ENCODE data around the gene OR5B2.

Gene OR5B2

GRCh38 chr11:58438486-58438885 is 10.6 kb upstream of the OR5B2 start:
- POLR2A ChIA-PET, result no interaction called here
- H3K9me3 ChIP-seq (ENCODE audit: control insufficient read depth, insufficient read depth, low read depth, low read length), result no peaks in the 10 kb centered on the region
- no peaks in the 10 kb centered on the region for H3K36me3 ChIP-seq (ENCODE audit: control insufficient read depth in 2 of 2, insufficient read depth in 1 of 2, low read length in 2 of 2)
- CTCF ChIA-PET, result interaction anchor here (0.6 kb wide), 1 partner anchor 1068 kb away, joined by 6 read pairs; no protein-coding TSS in a partner anchor
- no peak overlapping the region for H3K4me3 ChIP-seq (ENCODE audit: low read depth, low read length)
- H3K27ac ChIP-seq (ENCODE audit: extremely low read depth, low read depth, low read length), result no peak overlapping the region
- H3K4me1 ChIP-seq (ENCODE audit: control insufficient read depth, insufficient read depth, low read length), result no peaks in the 10 kb centered on the region
- TF ChIP-seq ZNF501 (tag by site-specific recombination; IDR thresholded peaks at IDR 0.05) (no peak), SP7 (tag by site-specific recombination; IDR thresholded peaks at IDR 0.05) (no peak), ZNF596 (tag by site-specific recombination; IDR thresholded peaks at IDR 0.05) (no peak), OVOL3 (tag by site-specific recombination; IDR thresholded peaks at IDR 0.05) (no peak), OSR2 (tag by site-specific recombination; IDR thresholded peaks at IDR 0.05) (no peak), ZSCAN5A (tag by site-specific recombination; IDR thresholded peaks at IDR 0.05) (no peak), ZNF600 (tag by site-specific recombination; IDR thresholded peaks at IDR 0.05) (no peak), SP2 (tag by site-specific recombination; IDR thresholded peaks at IDR 0.05) (no peak), ZNF37A (tag by site-specific recombination; IDR thresholded peaks at IDR 0.05) (no peak), ZNF404 (tag by site-specific recombination; IDR thresholded peaks at IDR 0.05) (no peak), ZXDB (tag by site-specific recombination; IDR thresholded peaks at IDR 0.05) (no peak), ZNF530 (tag by site-specific recombination; IDR thresholded peaks at IDR 0.05; ENCODE audit: low read depth) (no peak), ZNF155 (tag by site-specific recombination; IDR thresholded peaks at IDR 0.05) (no peak), ZNF362 (tag by site-specific recombination; IDR thresholded peaks at IDR 0.05) (no peak), ZNF140 (tag by site-specific recombination; IDR thresholded peaks at IDR 0.05) (no peak), ZSCAN30 (tag by site-specific recombination; IDR thresholded peaks at IDR 0.05) (no peak), GLI4 (tag by site-specific recombination; IDR thresholded peaks at IDR 0.05) (no peak), ZNF585B (tag by site-specific recombination; IDR thresholded peaks at IDR 0.05) (no peak)

- ChIA-PET POLR2A (no interaction called here), CTCF (no interaction called here)
- no peak for TF ChIP-seq ZNF548 (tag by site-specific recombination; IDR thresholded peaks at IDR 0.05)
- TF ChIP-seq ZNF221 (tag by site-specific recombination; IDR thresholded peaks at IDR 0.05; ENCODE audit: borderline replicate concordance), result no peak
- TF ChIP-seq ZNF341 (tag by site-specific recombination; IDR thresholded peaks at IDR 0.05; ENCODE audit: low read depth), result no peak
- TF ChIP-seq ZNF571 (tag by site-specific recombination; IDR thresholded peaks at IDR 0.05), result no peak
- TF ChIP-seq ZNF16 (tag by site-specific recombination; IDR thresholded peaks at IDR 0.05; ENCODE audit: low read depth), result no peak
- TF ChIP-seq ZNF664 (tag by site-specific recombination; IDR thresholded peaks at IDR 0.05), result no peak
- no peak for TF ChIP-seq ZBTB11 (tag by site-specific recombination; conservative IDR thresholded peaks at IDR 0.05; ENCODE audit: low read depth)
- TF ChIP-seq ZNF324 (tag by site-specific recombination; IDR thresholded peaks at IDR 0.05), result no peak
- no peak for TF ChIP-seq SP3 (tag by site-specific recombination; IDR thresholded peaks at IDR 0.05)
- TF ChIP-seq ZNF560 (tag by site-specific recombination; IDR thresholded peaks at IDR 0.05; ENCODE audit: borderline replicate concordance), result no peak
- no peak for TF ChIP-seq ZNF629 (tag by site-specific recombination; IDR thresholded peaks at IDR 0.05)
- no peak for TF ChIP-seq OVOL3 (tag by site-specific recombination; IDR thresholded peaks at IDR 0.05)
- TF ChIP-seq ZNF155 (tag by site-specific recombination; IDR thresholded peaks at IDR 0.05), result no peak
- Histone ChIP-seq H3K9me3 (ENCODE audit: control insufficient read depth, insufficient read depth, low read depth, low read length) (no peaks in the 10 kb centered on the region), H3K36me3 (ENCODE audit: control insufficient read depth in 2 of 2, insufficient read depth in 1 of 2, low read length in 2 of 2) (no peaks in the 10 kb centered on the region), H3K27ac (ENCODE audit: extremely low read depth, low read depth, low read length) (no peak overlapping the region), H3K4me3 (ENCODE audit: low read depth, low read length) (no peak overlapping the region), H3K4me1 (ENCODE audit: control insufficient read depth, insufficient read depth, low read length) (no peaks in the 10 kb centered on the region)
Measured at GRCh38 chr11:58434217-58434616, 6.3 kb upstream of the OR5B2 start.
